ENCODE measurements around the gene DDX60. TPM values are rescaled to one million over a fixed set of nuclear protein-coding genes. Genes with fewer than 3 reads are reported as not detected.
A peak's percentile ranks its signal among the peaks of the same experiment; 100 is the strongest.

The DDX60 gene
- total and polyA plus RNA-seq, 7 experiments from 2014 or later, result 15.8 to 121 (median 29.0) TPM

DNA sequence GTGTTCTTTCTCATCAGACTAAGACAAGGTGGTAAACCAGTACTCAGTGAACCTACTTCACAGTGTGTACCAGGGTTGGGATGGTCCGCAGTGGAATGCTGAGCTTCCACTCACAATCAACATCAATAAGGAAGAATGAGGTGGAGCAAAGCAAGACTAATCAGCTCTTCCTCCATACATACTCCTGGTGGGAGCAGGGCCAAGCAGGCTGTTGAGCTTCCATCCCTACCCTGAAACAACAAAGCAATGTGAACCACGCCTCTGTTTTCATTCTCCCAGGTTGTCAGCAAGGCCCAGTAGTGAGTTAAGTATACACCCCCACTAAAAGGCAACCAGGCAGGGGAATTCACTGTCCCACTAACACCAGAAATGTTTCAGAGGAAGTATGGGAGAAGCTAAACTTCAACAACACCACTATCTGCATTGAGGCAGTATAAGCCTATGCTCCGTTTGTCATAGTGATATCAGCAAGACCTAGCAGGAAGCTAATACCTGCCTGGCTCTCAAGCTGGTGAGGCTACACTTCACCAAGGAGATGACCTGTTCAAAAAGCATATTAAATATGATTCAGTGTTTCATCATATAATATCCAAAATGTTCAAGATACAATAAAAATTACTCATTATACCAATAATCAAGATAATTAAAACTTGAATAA, 109.5 kb downstream of the DDX60 start:
- ChIA-PET POLR2A (no interaction called here), CTCF (no interaction called here)

DNA sequence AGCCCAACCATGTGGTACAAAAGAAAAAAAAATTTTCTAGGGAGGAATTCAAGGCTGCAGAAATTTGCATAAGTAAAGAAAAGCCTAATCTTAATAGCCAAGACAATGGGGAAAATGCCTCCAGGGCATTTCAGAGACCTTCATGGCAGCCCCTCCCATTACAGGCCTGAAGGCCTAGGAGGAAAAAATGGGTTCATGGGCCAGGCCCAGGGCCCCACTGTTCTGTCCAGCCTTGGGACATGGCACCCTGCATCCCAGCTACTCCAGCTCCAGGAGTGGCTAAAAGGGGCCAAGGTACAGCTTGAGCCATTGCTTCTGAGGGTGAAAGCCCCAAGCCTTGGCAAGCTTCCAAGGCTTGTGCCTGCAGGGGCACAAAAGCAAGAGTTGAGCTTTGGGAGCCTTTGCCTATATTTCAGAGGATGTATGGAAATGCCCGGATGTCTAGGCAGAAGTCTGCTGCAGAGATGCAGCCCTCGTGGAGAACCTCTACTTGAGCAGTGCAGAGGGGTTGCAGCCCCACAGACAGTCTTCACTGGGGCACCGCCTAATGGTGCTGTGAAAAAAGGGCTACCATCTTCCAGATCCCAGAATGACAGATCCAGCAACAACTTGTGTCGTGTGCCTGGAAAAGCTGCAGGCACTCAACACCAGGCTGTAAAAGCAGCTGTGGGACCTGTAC, 115.2 kb downstream of the DDX60 start:
- H3K4me3 Mint-ChIP-seq, result no peak overlapping the region
- no peaks in the 10 kb centered on the region for H3K4me1 ChIP-seq (ENCODE audit: control insufficient read depth in 2 of 2, insufficient read depth in 2 of 2, low read length in 2 of 2)
- ATAC-seq, result no peak
- H3K27ac ChIP-seq (ENCODE audit: low read depth, low read length), result no peak overlapping the region
- no peak overlapping the region for H3K27ac Mint-ChIP-seq
- H3K27me3 ChIP-seq (ENCODE audit: control insufficient read depth in 2 of 2, insufficient read depth in 2 of 2, low read length in 2 of 2), result no peaks in the 10 kb centered on the region
- ChIA-PET POLR2A (no interaction called here), CTCF (no interaction called here)
- no peak overlapping the region for H3K4me3 ChIP-seq (ENCODE audit: low read length)
- no peak for DNase-seq
- intact Hi-C loops (cut with micrococcal nuclease), result no loop called here
- H3K9me3 Mint-ChIP-seq, result peaks cover 15 to 55% (median 25%) of the 10 kb centered on the region in 11 donors
- H3K36me3 ChIP-seq (ENCODE audit: control insufficient read depth in 2 of 3, insufficient read depth in 3 of 3, low read length in 3 of 3), result peaks cover 0 to 4% (median 0%) of the 10 kb centered on the region in 3 experiments
- no peaks in the 10 kb centered on the region for H3K27me3 Mint-ChIP-seq
- H3K4me1 Mint-ChIP-seq, result peaks cover 0 to 7% (median 0%) of the 10 kb centered on the region in 7 donors
- peaks cover 0 to 18% (median 0%) of the 10 kb centered on the region in 3 experiments for H3K9me3 ChIP-seq (ENCODE audit: control insufficient read depth in 2 of 3, low read length in 3 of 3)
- H3K36me3 Mint-ChIP-seq, result peaks cover 20 to 34% (median 27%) of the 10 kb centered on the region in 5 donors

More for the DNA sequence above, 109.5 kb downstream of the DDX60 start:
- Mint-ChIP-seq H3K4me1 (no peaks in the 10 kb centered on the region), H3K27ac (no peak overlapping the region), H3K36me3 (peaks cover 8 to 51% (median 41%) of the 10 kb centered on the region in 5 donors), H3K9me3 (peaks cover 8 to 44% (median 22%) of the 10 kb centered on the region in 11 donors), H3K4me3 (no peak overlapping the region), H3K27me3 (no peaks in the 10 kb centered on the region)
- Histone ChIP-seq H3K27me3 (ENCODE audit: control insufficient read depth in 2 of 2, insufficient read depth in 2 of 2, low read length in 2 of 2) (no peaks in the 10 kb centered on the region), H3K36me3 (ENCODE audit: control insufficient read depth in 2 of 3, insufficient read depth in 3 of 3, low read length in 3 of 3) (peaks cover 0 to 4% (median 0%) of the 10 kb centered on the region in 3 experiments), H3K27ac (ENCODE audit: low read depth, low read length) (no peak overlapping the region), H3K4me3 (ENCODE audit: low read length) (no peak overlapping the region), H3K9me3 (ENCODE audit: control insufficient read depth in 2 of 3, low read length in 3 of 3) (peaks cover 0 to 9% (median 0%) of the 10 kb centered on the region in 3 experiments), H3K4me1 (ENCODE audit: control insufficient read depth in 2 of 2, insufficient read depth in 2 of 2, low read length in 2 of 2) (no peaks in the 10 kb centered on the region)
- DNase-seq, result no peak
- intact Hi-C loops (cut with micrococcal nuclease), result no loop called here
- no peak for ATAC-seq

DNA sequence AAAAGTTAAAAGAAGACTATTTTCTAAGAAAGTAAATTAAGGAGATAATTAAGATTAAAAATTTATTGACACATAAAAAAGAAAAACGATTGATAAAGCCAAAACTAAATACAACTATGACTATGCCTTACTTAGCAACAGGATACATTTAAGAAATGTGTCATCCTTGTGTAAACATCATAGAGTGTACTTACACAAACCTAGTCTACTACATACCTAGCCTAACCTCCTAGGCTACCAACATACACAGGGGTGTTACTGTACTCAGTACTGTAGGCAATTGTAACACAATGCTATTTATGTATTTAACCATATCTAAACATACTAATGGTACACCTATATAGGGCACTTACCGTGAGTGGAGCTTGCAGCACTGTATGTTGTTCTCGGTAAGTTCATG, 117.9 kb downstream of the DDX60 start:
- peaks cover 0 to 18% (median 0%) of the 10 kb centered on the region in 3 experiments for H3K9me3 ChIP-seq (ENCODE audit: control insufficient read depth in 2 of 3, low read length in 3 of 3)
- H3K9me3 Mint-ChIP-seq, result peaks cover 11 to 42% (median 22%) of the 10 kb centered on the region in 11 donors
- H3K27me3 ChIP-seq (ENCODE audit: control insufficient read depth in 2 of 2, insufficient read depth in 2 of 2, low read length in 2 of 2), result no peaks in the 10 kb centered on the region
- H3K27me3 Mint-ChIP-seq, result no peaks in the 10 kb centered on the region
- no peak overlapping the region for H3K27ac ChIP-seq (ENCODE audit: low read depth, low read length)
- H3K4me1 Mint-ChIP-seq, result peaks cover 0 to 7% (median 0%) of the 10 kb centered on the region in 7 donors
- no peak overlapping the region for H3K4me3 ChIP-seq (ENCODE audit: low read length)
- no peak for ATAC-seq
- DNase-seq, result no peak
- peaks cover 9 to 25% (median 17%) of the 10 kb centered on the region in 5 donors for H3K36me3 Mint-ChIP-seq
- intact Hi-C loops (cut with micrococcal nuclease), result no loop called here
- CTCF ChIA-PET, result no interaction called here
- no peaks in the 10 kb centered on the region for H3K36me3 ChIP-seq (ENCODE audit: control insufficient read depth in 2 of 3, insufficient read depth in 3 of 3, low read length in 3 of 3)
- no peak overlapping the region for H3K4me3 Mint-ChIP-seq
- POLR2A ChIA-PET, result no interaction called here
- no peak overlapping the region for H3K27ac Mint-ChIP-seq
- H3K4me1 ChIP-seq (ENCODE audit: control insufficient read depth in 2 of 2, insufficient read depth in 2 of 2, low read length in 2 of 2), result no peaks in the 10 kb centered on the region

DNA sequence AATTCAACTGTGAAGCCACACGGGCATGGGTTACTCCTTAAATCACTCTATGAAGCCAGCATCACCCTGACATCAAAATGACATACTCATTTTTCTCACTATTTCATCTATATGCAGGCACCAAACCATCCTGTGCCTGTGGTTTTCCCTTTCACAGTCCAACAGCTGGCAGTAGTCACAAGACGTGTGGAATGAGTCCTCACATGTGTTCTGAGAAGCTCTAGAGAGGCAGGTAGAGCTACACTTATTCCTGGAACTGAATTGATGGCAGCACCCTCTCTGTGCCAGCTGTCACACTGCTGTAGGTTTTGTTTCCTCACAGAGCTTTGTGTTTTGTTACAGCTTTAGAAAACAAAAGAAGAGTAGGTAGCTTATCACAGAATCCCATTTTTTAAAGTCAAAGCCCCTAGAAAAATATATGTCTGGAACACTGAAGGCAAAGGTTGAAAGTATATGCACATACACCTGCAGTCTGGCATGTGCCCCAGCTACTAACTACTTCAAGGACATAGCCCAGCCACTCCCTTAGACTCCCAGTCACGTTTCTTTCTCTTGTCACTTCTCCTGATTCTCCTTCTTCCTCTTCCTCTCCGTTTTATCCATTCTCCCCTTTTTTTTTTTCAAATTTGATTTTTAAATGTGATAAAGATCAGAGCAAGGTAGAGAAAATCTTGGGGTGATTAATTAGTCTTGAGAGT, 119.1 kb downstream of the DDX60 start:
- H3K4me3 Mint-ChIP-seq, result no peak overlapping the region
- no peaks in the 10 kb centered on the region for H3K36me3 ChIP-seq (ENCODE audit: control insufficient read depth in 2 of 3, insufficient read depth in 3 of 3, low read length in 3 of 3)
- H3K27me3 Mint-ChIP-seq, result no peaks in the 10 kb centered on the region
- H3K36me3 Mint-ChIP-seq, result peaks cover 3 to 17% (median 14%) of the 10 kb centered on the region in 5 donors
- no peaks in the 10 kb centered on the region for H3K4me1 ChIP-seq (ENCODE audit: control insufficient read depth in 2 of 2, insufficient read depth in 2 of 2, low read length in 2 of 2)
- H3K9me3 ChIP-seq (ENCODE audit: control insufficient read depth in 2 of 3, low read length in 3 of 3), result peaks cover 0 to 9% (median 0%) of the 10 kb centered on the region in 3 experiments
- H3K9me3 Mint-ChIP-seq, result peaks cover 9 to 30% (median 17%) of the 10 kb centered on the region in 11 donors
- H3K4me3 ChIP-seq (ENCODE audit: low read length), result no peak overlapping the region
- H3K27me3 ChIP-seq (ENCODE audit: control insufficient read depth in 2 of 2, insufficient read depth in 2 of 2, low read length in 2 of 2), result no peaks in the 10 kb centered on the region
- ATAC-seq, result no peak
- no peak for DNase-seq
- ChIA-PET CTCF (interaction anchor here (0.7 kb wide), 1 partner anchor 14 kb away, joined by 3 read pairs; no protein-coding TSS in a partner anchor), POLR2A (no interaction called here)
- H3K27ac Mint-ChIP-seq, result no peak overlapping the region
- H3K4me1 Mint-ChIP-seq, result peaks cover 0 to 7% (median 0%) of the 10 kb centered on the region in 7 donors
- intact Hi-C loops (cut with micrococcal nuclease), result no loop called here
- H3K27ac ChIP-seq (ENCODE audit: low read depth, low read length), result no peak overlapping the region

DNA sequence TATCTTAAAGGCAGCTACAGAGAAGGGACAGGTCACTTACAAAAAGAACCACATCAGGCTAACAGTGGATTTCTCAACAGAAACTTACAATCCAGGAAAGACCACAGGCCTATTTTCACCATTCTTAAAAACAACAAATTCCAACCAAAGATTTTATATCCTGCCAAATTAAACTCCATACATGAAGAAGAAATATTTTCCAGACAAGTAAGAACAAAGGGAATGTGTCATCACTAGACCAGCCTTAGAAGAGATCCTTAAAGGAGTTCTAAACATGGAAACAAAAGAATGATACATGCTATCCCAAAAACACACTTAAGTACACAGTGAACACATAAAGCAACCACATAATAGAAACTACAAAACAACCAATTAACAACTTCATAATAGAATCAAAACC, 120.6 kb downstream of the DDX60 start:
- H3K9me3 ChIP-seq (ENCODE audit: control insufficient read depth in 2 of 3, low read length in 3 of 3), result no peaks in the 10 kb centered on the region
- DNase-seq (no peak), ATAC-seq (no peak)
- Mint-ChIP-seq H3K4me1 (peaks cover 0 to 7% (median 0%) of the 10 kb centered on the region in 7 donors), H3K4me3 (no peak overlapping the region), H3K9me3 (peaks cover 6 to 16% (median 9%) of the 10 kb centered on the region in 11 donors), H3K27ac (no peak overlapping the region), H3K27me3 (no peaks in the 10 kb centered on the region), H3K36me3 (peaks cover 2 to 16% (median 13%) of the 10 kb centered on the region in 5 donors)
- CTCF ChIA-PET, result no interaction called here
- POLR2A ChIA-PET, result no interaction called here
- H3K36me3 ChIP-seq (ENCODE audit: control insufficient read depth in 2 of 3, insufficient read depth in 3 of 3, low read length in 3 of 3), result no peaks in the 10 kb centered on the region
- no peak overlapping the region for H3K27ac ChIP-seq (ENCODE audit: low read depth, low read length)
- no peak overlapping the region for H3K4me3 ChIP-seq (ENCODE audit: low read length)
- intact Hi-C loops (cut with micrococcal nuclease), result no loop called here
- no peaks in the 10 kb centered on the region for H3K27me3 ChIP-seq (ENCODE audit: control insufficient read depth in 2 of 2, insufficient read depth in 2 of 2, low read length in 2 of 2)
- no peaks in the 10 kb centered on the region for H3K4me1 ChIP-seq (ENCODE audit: control insufficient read depth in 2 of 2, insufficient read depth in 2 of 2, low read length in 2 of 2)

DNA sequence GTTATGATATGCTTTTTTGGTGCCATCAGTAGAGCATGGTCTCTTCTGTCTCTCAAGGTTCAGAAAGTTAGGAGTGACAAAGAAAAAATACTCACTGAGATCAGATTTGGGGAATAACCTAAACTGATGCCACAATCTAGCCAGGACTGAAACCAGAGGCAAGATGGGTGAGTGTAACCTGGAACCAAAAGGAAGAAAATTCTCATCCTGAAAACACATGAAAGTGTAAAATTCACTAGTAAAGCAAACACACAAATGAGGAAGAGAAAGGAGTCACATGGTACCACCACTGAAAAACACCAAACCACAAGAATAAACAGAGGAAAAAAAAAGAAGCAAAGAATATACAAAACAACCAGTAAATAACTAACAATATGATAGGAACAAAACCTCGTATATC, 129.8 kb downstream of the DDX60 start:
- intact Hi-C loops (cut with micrococcal nuclease), result loop anchor here (10.0 kb wide), 3 partner anchors 326 to 1856 kb away; partner anchors contain the start of gene CBR4 (in 1 of the 2)
- POLR2A ChIA-PET, result no interaction called here
- ATAC-seq (no peak), DNase-seq (no peak)
- no peak overlapping the region for H3K4me3 Mint-ChIP-seq
- Histone ChIP-seq H3K4me1 (ENCODE audit: control insufficient read depth in 2 of 2, insufficient read depth in 2 of 2, low read length in 2 of 2) (no peaks in the 10 kb centered on the region), H3K9me3 (ENCODE audit: control insufficient read depth in 2 of 3, low read length in 3 of 3) (no peaks in the 10 kb centered on the region), H3K27me3 (ENCODE audit: control insufficient read depth in 2 of 2, insufficient read depth in 2 of 2, low read length in 2 of 2) (no peaks in the 10 kb centered on the region), H3K27ac (ENCODE audit: low read depth, low read length) (no peak overlapping the region), H3K36me3 (ENCODE audit: control insufficient read depth in 2 of 3, insufficient read depth in 3 of 3, low read length in 3 of 3) (no peaks in the 10 kb centered on the region), H3K4me3 (ENCODE audit: low read length) (no peak overlapping the region)
- peaks cover 0 to 4% (median 0%) of the 10 kb centered on the region in 5 donors for H3K36me3 Mint-ChIP-seq
- H3K27me3 Mint-ChIP-seq, result peaks cover 0 to 11% (median 0%) of the 10 kb centered on the region in 5 donors
- peaks cover 0 to 7% (median 0%) of the 10 kb centered on the region in 7 donors for H3K4me1 Mint-ChIP-seq
- peaks cover 0 to 2% (median 0%) of the 10 kb centered on the region in 11 donors for H3K9me3 Mint-ChIP-seq
- peak overlapping the region in 1 of 9 donors; percentile 13 for H3K27ac Mint-ChIP-seq
- CTCF ChIA-PET, result interaction anchor here (1.4 kb wide), 1 partner anchor 9 kb away, joined by 4 read pairs; no protein-coding TSS in a partner anchor
